Endothelial cell of umbilical vein (primary cell): Measurements from ENCODE around the gene EPB41L2. TPM values are rescaled to one million over a fixed set of nuclear protein-coding genes. Genes with fewer than 3 reads are reported as not detected.

Source experiments
- BruUV-seq: library from RNA; stranded (reverse); fragments of 400-500 nt; replicated peaks from 2 replicates; lab custom pipeline; 2021; lab: Mats Ljungman, UMichigan
- CTCF ChIA-PET: fragments of 300-600, 350-600 bp; sonication (Branson Sonifier 250); formaldehyde crosslinking; loops from one replicate; lab custom pipeline; 2021; ENCODE audit warnings: antibody characterized with exemption, inconsistent platforms; lab: Charles Lee
- POLR2A ChIA-PET: fragments of 300-600, 350-600 bp; sonication (Branson Sonifier 250); formaldehyde crosslinking; loops from one replicate; lab custom pipeline; 2021; ENCODE audit warnings: antibody characterized with exemption, inconsistent platforms; lab: Charles Lee
- DNase-seq: peaks from one replicate; pipeline ENCODE4 v3.0.0-alpha.2; 2011; ENCODE audit warnings: low read depth, low spot score
- FAIRE-seq: peaks from 2 replicates; lab custom pipeline; 2011; peaks lifted over from hg19 to GRCh38; lab: Jason Lieb, UNC
- H2AFZ ChIP-seq: 2 replicates; pipeline ENCODE4 v1.6.0; 2012; ENCODE audit warnings: low read depth, low read length, control low read depth, inconsistent platforms
- H3K27ac ChIP-seq: 2 replicates; pipeline ENCODE4 v1.5.1; 2011; ENCODE audit warnings: low read depth, mild to moderate bottlenecking, control low read depth, low read length, moderate library complexity; ENCODE audit not compliant: insufficient read depth
- H3K27me3 ChIP-seq, 2 experiments: 2 replicates each; pipeline versions ENCODE4 v1.6.0 to v1.6.1; 2011; ENCODE audit warnings: low read length in 2 of 2, mixed read lengths in 1 of 2; ENCODE audit not compliant: control insufficient read depth in 2 of 2, insufficient read depth in 2 of 2
- H3K36me3 ChIP-seq, 2 experiments: 2 replicates in 1 of 2; 3 replicates in 1 of 2; pipeline ENCODE4 v1.5.1; 2011; ENCODE audit warnings: low read length in 2 of 2, mild to moderate bottlenecking in 1 of 2, moderate library complexity in 1 of 2; ENCODE audit not compliant: control insufficient read depth in 2 of 2, insufficient read depth in 2 of 2; ENCODE audit errors: extremely low read depth in 1 of 2
- H3K4me1 ChIP-seq: 3 replicates; pipeline ENCODE4 v1.5.1; 2011; ENCODE audit warnings: mild to moderate bottlenecking, low read length; ENCODE audit not compliant: control insufficient read depth, insufficient read depth; ENCODE audit errors: extremely low read depth
- H3K4me2 ChIP-seq: 2 replicates; pipeline ENCODE4 v1.6.1; 2011; ENCODE audit warnings: low read length, control low read depth, mixed read lengths; ENCODE audit not compliant: insufficient read depth
- H3K4me3 ChIP-seq, 3 experiments: fragments of 200-600 bp in 1 of 3; sonication (generic), shearing (Covaris generic) in 1 of 3; replicated peaks in 1 of 3; 2 replicates each; pipeline ENCODE4 v1.5.1; 2011 to 2016; ENCODE audit warnings: control low read depth in 3 of 3, low read length in 3 of 3, mild to moderate bottlenecking in 2 of 3, inconsistent platforms in 1 of 3, low read depth in 1 of 3, moderate library complexity in 1 of 3; ENCODE audit not compliant: insufficient read depth in 1 of 3
- H3K79me2 ChIP-seq: 2 replicates; pipeline ENCODE4 v1.6.0; 2012; ENCODE audit warnings: low read length, inconsistent platforms; ENCODE audit not compliant: control insufficient read depth, insufficient read depth
- H3K9ac ChIP-seq: replicated peaks from 2 replicates; pipeline ENCODE3; 2011; ENCODE audit warnings: low read length, control low read depth; ENCODE audit not compliant: insufficient read depth; ENCODE audit errors: extremely low read depth
- H3K9me1 ChIP-seq: replicated peaks from 3 replicates; pipeline ENCODE4 v1.6.0; 2011; ENCODE audit warnings: mild to moderate bottlenecking, low read length; ENCODE audit not compliant: control insufficient read depth, insufficient read depth; ENCODE audit errors: extremely low read depth
- H3K9me3 ChIP-seq: replicated peaks from 2 replicates; pipeline ENCODE4 v1.5.1; 2012; ENCODE audit warnings: low read length, inconsistent platforms; ENCODE audit not compliant: control insufficient read depth, insufficient read depth
- H4K20me1 ChIP-seq: replicated peaks from 2 replicates; pipeline ENCODE3; 2011; ENCODE audit warnings: mild to moderate bottlenecking, low read length; ENCODE audit not compliant: control insufficient read depth, insufficient read depth; ENCODE audit errors: extremely low read depth
- EZH2 ChIP-seq: IDR thresholded peaks from 2 replicates; pipeline ENCODE4 v1.6.1; 2012; ENCODE audit warnings: borderline replicate concordance, low read depth, mild to moderate bottlenecking, moderate library complexity, low read length, inconsistent platforms; ENCODE audit not compliant: severe bottlenecking
- FOS ChIP-seq: IDR thresholded peaks from 2 replicates; pipeline ENCODE4 v1.6.1; 2011; ENCODE audit warnings: mild to moderate bottlenecking, low read length, moderate library complexity, borderline replicate concordance; ENCODE audit not compliant: insufficient read depth
- GATA2 ChIP-seq: IDR thresholded peaks from 2 replicates; pipeline ENCODE4 v1.7.0; 2011; ENCODE audit warnings: low read depth, mild to moderate bottlenecking, moderate library complexity, mixed read lengths, low read length; ENCODE audit not compliant: insufficient read length, insufficient read depth
- JUN ChIP-seq: IDR thresholded peaks from 2 replicates; pipeline ENCODE4 v1.6.1; 2011; ENCODE audit warnings: borderline replicate concordance, low read depth; ENCODE audit not compliant: insufficient read length, insufficient read depth
- MYC ChIP-seq: IDR thresholded peaks from one replicate; pipeline ENCODE4 v1.6.1; 2011; ENCODE audit warnings: mild to moderate bottlenecking, low read depth, low read length
- POLR2A ChIP-seq: IDR thresholded peaks from 2 replicates; pipeline ENCODE4 v1.6.1; 2012; ENCODE audit warnings: low read depth, mild to moderate bottlenecking, control low read depth, low read length
- POLR2AphosphoS5 ChIP-seq: IDR thresholded peaks from 2 replicates; pipeline ENCODE4 v1.6.1; 2012; ENCODE audit warnings: low read depth, mild to moderate bottlenecking, control low read depth, low read length, moderate library complexity; ENCODE audit not compliant: insufficient read depth
- dilution Hi-C: fragments of 300-500 bp; cut with MboI; formaldehyde crosslinking; loops from one replicate; pipeline ENCODE4 v1.15.0; 2019; ENCODE audit warnings: low sequenced_read_pairs; ENCODE audit not compliant: extremely low pct_ligation_motif_present
- intact Hi-C: fragments of 100-400 bp; cut with micrococcal nuclease; formaldehyde crosslinking; loops from one replicate; pipeline ENCODE4 v1.10.0; 2022
- polyA plus RNA-seq, 4 experiments: library from polyadenylated mRNA; depleted of rRNA in 3 of 4; stranded (reverse) in 3 of 4; unstranded in 1 of 4; fragments of >200 nt; gene quantifications; 2 replicates each; pipeline versions ENCODE4 v1.2.1 to v1.2.3, GENCODE V29; 2011 to 2012; ENCODE audit warnings: missing spikeins in 1 of 4
- total RNA-seq: library from RNA; stranded (reverse); gene quantifications from 2 replicates; pipeline ENCODE4 v1.2.3, GENCODE V29; 2021
- TF ChIP-seq, protein P1 (sequence below): IDR thresholded peaks from 2 replicates; pipeline ENCODE4 v1.6.1; 2011; ENCODE audit not compliant: insufficient read depth, insufficient read length
- TF ChIP-seq, protein P2 (sequence below), 2 donors: IDR thresholded peaks; 1 replicate in 1 of 2; 2 replicates in 1 of 2; pipeline ENCODE4 v1.5.1; 2011; ENCODE audit warnings: low read length in 2 of 2, mild to moderate bottlenecking in 2 of 2, moderate library complexity in 2 of 2, control low read depth in 1 of 2, inconsistent platforms in 1 of 2, low read depth in 1 of 2; ENCODE audit not compliant: insufficient read depth in 1 of 2; ENCODE audit errors: extremely low read depth in 1 of 2

Gene EPB41L2
- total and polyA plus RNA-seq, 2 donors (not counting 3 experiments of a cell fraction or from before 2014, with no cell fraction given), result 26.5 to 87.7 TPM

DNA sequence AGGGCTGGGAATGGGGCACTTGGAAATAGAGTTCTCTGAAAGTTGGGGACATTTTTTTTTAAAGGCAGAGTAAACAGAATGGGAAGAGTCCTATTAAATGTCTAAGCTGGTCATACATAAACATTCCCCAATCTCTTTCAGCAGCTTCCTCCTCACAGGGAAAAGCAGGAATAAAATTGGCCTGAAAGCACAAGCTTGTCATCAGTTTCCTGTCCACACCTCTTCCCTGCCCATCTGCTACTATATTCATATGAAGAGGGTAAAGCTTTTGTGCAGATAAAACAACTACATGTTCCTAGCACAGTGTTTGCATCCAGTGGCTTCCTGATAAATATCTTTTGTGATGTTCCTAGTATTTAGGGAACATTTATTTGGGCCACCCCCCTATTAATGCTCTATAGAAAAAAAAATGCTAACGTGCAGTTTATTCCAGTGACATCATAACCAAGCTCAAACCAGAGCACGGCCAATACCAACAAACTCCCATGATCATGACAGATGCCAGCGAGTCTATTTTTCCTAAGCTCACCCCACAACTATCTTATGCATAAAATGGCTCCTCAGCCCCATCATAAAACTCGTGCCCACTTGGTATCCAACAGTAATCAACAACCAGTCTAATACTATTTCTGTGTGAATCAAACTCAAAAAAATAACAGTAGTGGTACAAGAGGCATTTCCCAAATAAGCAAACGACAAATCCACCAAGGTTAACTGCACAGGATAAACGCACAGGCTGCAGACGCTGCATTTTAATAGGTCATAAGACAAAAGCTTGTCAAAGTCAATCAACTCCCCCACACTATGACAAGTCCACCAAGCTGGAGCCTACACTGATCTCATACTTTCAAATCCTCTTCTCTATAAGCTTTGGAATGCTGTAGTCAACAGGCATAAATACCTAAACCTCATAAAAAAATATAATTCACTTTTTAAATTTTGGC is 95.3 kb downstream of the EPB41L2 start:
- Histone ChIP-seq H3K79me2 (peaks cover 48% of the 10 kb centered on the region), H3K27ac (no peak overlapping the region), H3K36me3 (no peaks in the 10 kb centered on the region), H3K27me3 (no peaks in the 10 kb centered on the region), H3K4me2 (no peak overlapping the region), H3K4me1 (peaks cover 20% of the 10 kb centered on the region), H4K20me1 (no peaks in the 10 kb centered on the region), H3K9me3 (no peaks in the 10 kb centered on the region), H3K4me3 (no peak overlapping the region), H2AFZ (no peak overlapping the region), H3K9me1 (no peaks in the 10 kb centered on the region), H3K9ac (no peak overlapping the region)
- FAIRE-seq (peak; percentile 37), DNase-seq (peak; percentile 63)
- BruUV-seq, result no TSS peak
- no peak for TF ChIP-seq MYC
- TF ChIP-seq EZH2, result no peak
- no peak for TF ChIP-seq POLR2AphosphoS5
- TF ChIP-seq, protein P1, sequence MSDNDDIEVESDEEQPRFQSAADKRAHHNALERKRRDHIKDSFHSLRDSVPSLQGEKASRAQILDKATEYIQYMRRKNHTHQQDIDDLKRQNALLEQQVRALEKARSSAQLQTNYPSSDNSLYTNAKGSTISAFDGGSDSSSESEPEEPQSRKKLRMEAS, result no peak
- TF ChIP-seq JUN, result no peak
- TF ChIP-seq POLR2A, result no peak
- no peak for TF ChIP-seq FOS
- TF ChIP-seq GATA2, result no peak
- TF ChIP-seq, protein P2, sequence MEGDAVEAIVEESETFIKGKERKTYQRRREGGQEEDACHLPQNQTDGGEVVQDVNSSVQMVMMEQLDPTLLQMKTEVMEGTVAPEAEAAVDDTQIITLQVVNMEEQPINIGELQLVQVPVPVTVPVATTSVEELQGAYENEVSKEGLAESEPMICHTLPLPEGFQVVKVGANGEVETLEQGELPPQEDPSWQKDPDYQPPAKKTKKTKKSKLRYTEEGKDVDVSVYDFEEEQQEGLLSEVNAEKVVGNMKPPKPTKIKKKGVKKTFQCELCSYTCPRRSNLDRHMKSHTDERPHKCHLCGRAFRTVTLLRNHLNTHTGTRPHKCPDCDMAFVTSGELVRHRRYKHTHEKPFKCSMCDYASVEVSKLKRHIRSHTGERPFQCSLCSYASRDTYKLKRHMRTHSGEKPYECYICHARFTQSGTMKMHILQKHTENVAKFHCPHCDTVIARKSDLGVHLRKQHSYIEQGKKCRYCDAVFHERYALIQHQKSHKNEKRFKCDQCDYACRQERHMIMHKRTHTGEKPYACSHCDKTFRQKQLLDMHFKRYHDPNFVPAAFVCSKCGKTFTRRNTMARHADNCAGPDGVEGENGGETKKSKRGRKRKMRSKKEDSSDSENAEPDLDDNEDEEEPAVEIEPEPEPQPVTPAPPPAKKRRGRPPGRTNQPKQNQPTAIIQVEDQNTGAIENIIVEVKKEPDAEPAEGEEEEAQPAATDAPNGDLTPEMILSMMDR (IDR thresholded peaks at IDR 0.05; ENCODE audit: extremely low read depth in 1 of 2, insufficient read depth in 1 of 2, low read depth in 1 of 2, low read length in 2 of 2), result no peak
- ChIA-PET POLR2A (interaction anchor here (0.6 kb wide), 1 partner anchor 37 kb away, joined by 4 read pairs; no protein-coding TSS in a partner anchor), CTCF (interaction anchor here (0.6 to 1.8 kb wide), 17 partner anchors 10 to 149 kb away, joined by 3 to 8 read pairs (median 3); partner anchors contain the start of gene EPB41L2)
- dilution Hi-C loops (no loop called here), intact Hi-C loops (loop anchor here (2.0 kb wide), 1 partner anchor 45 kb away; no protein-coding TSS in a partner anchor)
